Cardiac muscle cell (in vitro differentiated cells and primary cell): Measurements from ENCODE around the gene MESP2. TPM values are rescaled to one million over a fixed set of nuclear protein-coding genes. Genes with fewer than 3 reads are reported as not detected.

Experiments used
- DNase-seq, 2 donors: peaks; one replicate each; pipeline versions ENCODE4 v3.0.0 to v3.0.0-alpha.2; 2010 to 2017; ENCODE audit warnings: low read depth in 1 of 2, low spot score in 1 of 2
- H3K27ac ChIP-seq: fragments of 200-600 bp; sonication (generic); 2 replicates; pipeline ENCODE4 v1.5.1; 2016
- H3K27me3 ChIP-seq: fragments of 200-600 bp; sonication (generic); 2 replicates; pipeline ENCODE4 v1.6.0; 2016; ENCODE audit warnings: control low read depth
- H3K36me3 ChIP-seq: fragments of 200-600 bp; sonication (generic); 2 replicates; pipeline ENCODE4 v1.5.1; 2016; ENCODE audit warnings: control low read depth
- H3K4me1 ChIP-seq: fragments of 200-600 bp; sonication (generic); 2 replicates; pipeline ENCODE4 v1.8.1; 2017; ENCODE audit warnings: low read depth, mild to moderate bottlenecking, mixed run types
- H3K4me3 ChIP-seq: fragments of 200-600 bp; sonication (generic); 2 replicates; pipeline ENCODE4 v1.5.1; 2016; ENCODE audit warnings: mild to moderate bottlenecking
- H3K9me3 ChIP-seq: fragments of 200-600 bp; sonication (generic); 2 replicates; pipeline ENCODE4 v1.5.1; 2017; ENCODE audit warnings: low read depth, mild to moderate bottlenecking, control low read depth
- polyA plus RNA-seq: library from polyadenylated mRNA; unstranded; fragments of >200 nt; fragmentation: Nextera tagmentation; extraction: Ambion mirVana; gene quantifications from 2 replicates; pipeline ENCODE4 v1.2.1, GENCODE V29; 2016
- total RNA-seq: library from RNA; depleted of rRNA; stranded (reverse); fragments of >200 nt; gene quantifications from 2 replicates; pipeline ENCODE4 v1.2.3, GENCODE V29; 2016
- TF ChIP-seq, protein P1 (sequence below): IDR thresholded peaks from 2 replicates; pipeline ENCODE4 v1.5.1; 2012; ENCODE audit warnings: low read depth, mild to moderate bottlenecking, low read length

Gene MESP2
- total and polyA plus RNA-seq, 2 experiments from 2014 or later: 1.1 to 2.4 TPM

DNA sequence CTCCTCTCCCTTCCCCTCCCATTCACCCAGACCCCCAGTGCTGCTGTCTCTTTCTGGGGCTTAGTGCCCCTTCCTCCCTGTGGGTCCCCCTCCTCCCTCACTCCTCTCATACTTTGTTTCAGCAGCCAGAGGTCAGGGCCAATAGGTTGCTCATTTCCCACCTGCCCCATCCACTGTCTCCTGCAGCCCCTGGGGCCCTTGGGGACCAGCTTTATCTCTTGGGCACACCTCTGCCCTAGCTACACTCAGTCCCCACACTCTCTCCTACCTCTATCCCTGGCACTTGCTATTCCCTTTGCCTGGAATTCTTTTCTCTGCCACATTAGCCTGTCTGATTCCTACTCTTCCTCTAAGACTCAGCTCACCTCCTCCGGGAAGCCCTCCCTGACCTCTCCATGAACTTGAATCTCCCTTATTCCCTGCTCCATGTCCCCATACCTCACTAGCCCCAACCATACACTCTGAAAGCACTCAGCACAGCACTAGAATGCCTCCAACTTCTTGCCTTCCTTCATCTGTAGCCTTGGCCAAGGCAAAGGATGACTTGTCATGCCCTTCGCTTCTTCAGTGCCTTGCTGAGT is 23.9 kb downstream of the MESP2 start:
- TF ChIP-seq, protein P1, sequence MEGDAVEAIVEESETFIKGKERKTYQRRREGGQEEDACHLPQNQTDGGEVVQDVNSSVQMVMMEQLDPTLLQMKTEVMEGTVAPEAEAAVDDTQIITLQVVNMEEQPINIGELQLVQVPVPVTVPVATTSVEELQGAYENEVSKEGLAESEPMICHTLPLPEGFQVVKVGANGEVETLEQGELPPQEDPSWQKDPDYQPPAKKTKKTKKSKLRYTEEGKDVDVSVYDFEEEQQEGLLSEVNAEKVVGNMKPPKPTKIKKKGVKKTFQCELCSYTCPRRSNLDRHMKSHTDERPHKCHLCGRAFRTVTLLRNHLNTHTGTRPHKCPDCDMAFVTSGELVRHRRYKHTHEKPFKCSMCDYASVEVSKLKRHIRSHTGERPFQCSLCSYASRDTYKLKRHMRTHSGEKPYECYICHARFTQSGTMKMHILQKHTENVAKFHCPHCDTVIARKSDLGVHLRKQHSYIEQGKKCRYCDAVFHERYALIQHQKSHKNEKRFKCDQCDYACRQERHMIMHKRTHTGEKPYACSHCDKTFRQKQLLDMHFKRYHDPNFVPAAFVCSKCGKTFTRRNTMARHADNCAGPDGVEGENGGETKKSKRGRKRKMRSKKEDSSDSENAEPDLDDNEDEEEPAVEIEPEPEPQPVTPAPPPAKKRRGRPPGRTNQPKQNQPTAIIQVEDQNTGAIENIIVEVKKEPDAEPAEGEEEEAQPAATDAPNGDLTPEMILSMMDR: no peak
- no peaks in the 10 kb centered on the region for H3K36me3 ChIP-seq
- H3K27me3 ChIP-seq: no peaks in the 10 kb centered on the region
- no peak overlapping the region for H3K27ac ChIP-seq
- no peak for DNase-seq
- no peaks in the 10 kb centered on the region for H3K9me3 ChIP-seq
- no peaks in the 10 kb centered on the region for H3K4me1 ChIP-seq
- H3K4me3 ChIP-seq: no peak overlapping the region

DNA sequence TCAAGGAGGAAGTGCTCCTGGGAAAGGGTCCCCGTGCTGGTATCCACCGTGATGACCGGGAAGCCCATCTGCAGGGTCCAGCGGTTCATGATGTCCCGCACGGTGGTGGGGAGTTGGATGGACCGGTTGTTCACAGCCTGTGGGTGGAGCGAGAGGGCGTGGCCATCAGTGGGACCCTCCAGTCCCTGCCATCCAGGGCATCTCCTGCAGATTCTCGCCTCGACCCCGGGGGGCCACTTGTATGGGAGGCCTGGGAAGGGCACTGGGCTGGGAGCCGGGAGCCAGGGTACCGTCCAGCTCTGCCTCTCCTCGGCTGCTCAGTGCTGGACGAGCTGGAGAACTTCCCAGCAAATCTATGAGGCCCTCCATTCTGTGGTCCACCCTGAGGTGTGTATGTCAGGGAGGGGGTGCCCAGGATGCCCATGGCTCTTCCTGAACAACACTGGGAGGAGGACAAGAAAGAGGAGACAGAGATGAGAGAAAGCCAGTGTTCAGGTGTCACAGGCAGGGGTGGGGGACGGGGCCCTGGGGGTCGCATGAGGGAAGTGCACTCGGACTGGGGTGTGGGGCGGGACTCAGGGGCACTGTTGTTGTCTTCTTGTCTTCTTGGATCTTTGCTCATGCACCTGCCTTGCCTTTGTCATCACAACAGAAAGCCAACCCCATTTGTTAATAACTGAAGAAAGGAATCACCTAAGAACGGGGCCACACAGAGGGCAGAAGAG is 25.5 kb downstream of the MESP2 start:
- no peaks in the 10 kb centered on the region for H3K36me3 ChIP-seq
- H3K27ac ChIP-seq: no peak overlapping the region
- no peak overlapping the region for H3K4me3 ChIP-seq
- no peaks in the 10 kb centered on the region for H3K9me3 ChIP-seq
- no peaks in the 10 kb centered on the region for H3K27me3 ChIP-seq
- TF ChIP-seq, protein P1: no peak
- H3K4me1 ChIP-seq: no peaks in the 10 kb centered on the region
- no peak for DNase-seq

DNA sequence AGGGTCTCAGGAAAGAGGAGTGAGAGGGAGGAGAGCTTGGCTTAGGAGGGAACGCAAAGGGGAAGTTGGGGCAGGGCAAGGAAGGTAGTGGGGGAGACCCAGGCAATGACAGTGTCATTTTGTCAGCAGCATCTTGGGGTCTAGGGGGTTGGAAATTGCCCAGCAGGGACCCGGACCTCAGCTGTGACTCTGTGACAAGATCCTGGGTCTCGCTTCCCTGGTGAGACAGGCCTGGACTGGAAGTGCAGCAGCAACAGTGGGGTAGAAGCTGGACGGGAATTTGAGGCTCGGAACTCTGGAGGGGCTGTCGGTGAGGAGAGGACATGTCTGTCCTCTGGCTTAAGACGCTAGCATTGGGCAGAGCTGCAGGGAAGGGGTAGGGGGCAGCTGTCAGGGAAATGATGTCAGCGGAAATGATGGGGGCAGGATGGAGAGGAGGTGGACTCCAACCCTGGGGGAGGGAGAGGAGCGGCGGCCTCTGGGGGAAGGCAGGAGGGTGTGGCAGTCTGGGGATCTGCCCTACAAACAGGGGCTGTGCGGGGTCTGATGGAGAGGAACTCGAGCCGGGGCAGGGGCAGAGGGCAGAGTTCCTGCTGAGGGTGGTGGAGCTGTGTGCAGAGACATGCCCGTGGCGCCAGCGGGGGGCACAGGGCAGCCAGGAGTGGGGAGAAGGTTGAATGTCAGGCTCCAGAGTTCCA is 26.2 kb downstream of the MESP2 start:
- Histone ChIP-seq H3K27ac (no peak overlapping the region), H3K4me1 (no peaks in the 10 kb centered on the region), H3K4me3 (no peak overlapping the region), H3K9me3 (no peaks in the 10 kb centered on the region), H3K36me3 (no peaks in the 10 kb centered on the region), H3K27me3 (no peaks in the 10 kb centered on the region)
- TF ChIP-seq, protein P1: no peak
- no peak for DNase-seq

DNA sequence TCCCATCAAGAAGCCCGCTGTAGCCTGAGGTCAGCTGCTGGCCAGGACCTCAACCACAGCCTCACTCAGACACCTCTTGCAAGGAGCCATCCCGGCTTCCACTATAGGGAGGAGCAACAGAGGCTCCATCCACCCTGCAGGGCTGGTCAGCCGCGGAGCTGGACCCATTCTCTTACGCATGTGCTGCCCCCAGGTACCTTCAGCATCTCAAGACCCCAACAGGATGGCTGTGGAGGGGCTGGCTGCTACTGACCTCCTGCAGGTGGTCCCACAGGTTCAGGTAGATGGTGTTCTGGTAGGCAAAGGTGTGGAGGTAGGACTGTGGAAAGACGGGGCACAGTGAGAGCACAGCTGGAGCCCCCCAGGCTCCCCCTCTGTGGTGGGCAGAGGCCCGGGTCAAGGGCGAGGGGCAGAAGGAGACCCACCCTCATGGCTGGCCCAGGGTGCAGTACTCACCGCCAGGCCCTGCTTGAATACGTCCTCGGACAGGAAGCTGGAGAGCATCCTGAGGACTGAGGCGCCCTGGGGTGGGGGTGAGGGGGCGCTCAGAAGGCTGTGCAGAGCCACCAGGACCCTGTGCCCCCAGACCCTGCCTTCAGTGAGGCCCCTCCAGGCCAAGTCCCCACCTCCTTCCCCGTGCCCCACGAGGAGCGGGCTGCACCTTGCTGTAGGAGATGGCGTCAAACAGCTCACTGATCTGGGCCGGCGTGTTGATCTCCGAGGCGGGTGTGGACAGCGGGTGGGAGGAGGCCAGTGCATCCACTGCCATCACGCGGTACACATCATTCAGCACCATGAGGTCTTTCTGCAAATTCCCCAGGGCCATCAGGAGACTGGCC is 27.1 kb downstream of the MESP2 start:
- Histone ChIP-seq H3K9me3 (no peaks in the 10 kb centered on the region), H3K4me3 (no peak overlapping the region), H3K27me3 (no peaks in the 10 kb centered on the region), H3K27ac (no peak overlapping the region), H3K36me3 (no peaks in the 10 kb centered on the region), H3K4me1 (no peaks in the 10 kb centered on the region)
- TF ChIP-seq, protein P1: no peak
- DNase-seq: no peak
